Activated naive CD4-positive, alpha-beta T cell treated with anti-CD3 and anti-CD28 coated beads, Interleukin-2, amount 10 ng/mL, durations not matched to agents 7 days and 5 days (primary cell): ENCODE data around the gene SOD3.

Experiments used
- CTCF ChIA-PET: fragments of 350-600 bp; sonication (Branson Sonifier 250); formaldehyde crosslinking; loops from one replicate; lab custom pipeline; 2021; ENCODE audit warnings: antibody characterized with exemption; lab: Charles Lee
- DNase-seq: peaks from one replicate; pipeline ENCODE4 v3.0.0-alpha.2; 2020
- H3K27ac Mint-ChIP-seq: one replicate; pipeline ENCODE4 v1.8.0; 2021; ENCODE audit warnings: mild to moderate bottlenecking, moderate library complexity, mixed read lengths
- H3K27me3 Mint-ChIP-seq: one replicate; pipeline ENCODE4 v1.8.0; 2021; ENCODE audit warnings: mild to moderate bottlenecking, mixed read lengths
- H3K36me3 Mint-ChIP-seq: one replicate; pipeline ENCODE4 v1.8.0; 2021; ENCODE audit warnings: mixed read lengths
- H3K4me1 Mint-ChIP-seq: one replicate; pipeline ENCODE4 v1.8.0; 2021; ENCODE audit warnings: mixed read lengths
- H3K4me3 Mint-ChIP-seq: one replicate; pipeline ENCODE4 v1.8.0; 2021; ENCODE audit warnings: mild to moderate bottlenecking, moderate library complexity, mixed read lengths
- H3K9me3 Mint-ChIP-seq: one replicate; pipeline ENCODE4 v1.8.0; 2021; ENCODE audit warnings: mixed read lengths

SOD3 gene

GRCh38 chr4:24836661-24837242 is 41.4 kb downstream of the SOD3 start:
- CTCF ChIA-PET: interaction anchor here (1.0 kb wide), 1 partner anchor 10 kb away, joined by 3 read pairs; no protein-coding TSS in a partner anchor
- Mint-ChIP-seq H3K27ac (no peak overlapping the region), H3K27me3 (no peaks in the 10 kb centered on the region), H3K4me3 (no peak overlapping the region), H3K4me1 (no peaks in the 10 kb centered on the region), H3K36me3 (no peaks in the 10 kb centered on the region), H3K9me3 (no peaks in the 10 kb centered on the region)
- DNase-seq: no peak

GRCh38 chr4:24837336-24837735 is 42.0 kb downstream of the SOD3 start:
- Mint-ChIP-seq H3K9me3 (no peaks in the 10 kb centered on the region), H3K27ac (no peak overlapping the region)
- CTCF ChIA-PET: interaction anchor here (1.0 kb wide), 1 partner anchor 9 kb away, joined by 3 read pairs; no protein-coding TSS in a partner anchor

GRCh38 chr4:24837781-24838180 is 42.4 kb downstream of the SOD3 start:
- Mint-ChIP-seq H3K4me1 (no peaks in the 10 kb centered on the region), H3K4me3 (no peak overlapping the region), H3K9me3 (no peaks in the 10 kb centered on the region), H3K27ac (no peak overlapping the region), H3K36me3 (no peaks in the 10 kb centered on the region), H3K27me3 (no peaks in the 10 kb centered on the region)
- CTCF ChIA-PET: no interaction called here
- DNase-seq: no peak

More at GRCh38 chr4:24837336-24837735, 42.0 kb downstream of the SOD3 start:
- no peaks in the 10 kb centered on the region for H3K4me1 Mint-ChIP-seq
- H3K27me3 Mint-ChIP-seq: no peaks in the 10 kb centered on the region
- H3K4me3 Mint-ChIP-seq: no peak overlapping the region
- DNase-seq: no peak
- H3K36me3 Mint-ChIP-seq: no peaks in the 10 kb centered on the region

GRCh38 chr4:24840362-24840761 is 45.0 kb downstream of the SOD3 start:
- Mint-ChIP-seq H3K9me3 (no peaks in the 10 kb centered on the region), H3K27ac (no peak overlapping the region), H3K36me3 (no peaks in the 10 kb centered on the region), H3K4me3 (no peak overlapping the region), H3K27me3 (no peaks in the 10 kb centered on the region), H3K4me1 (no peaks in the 10 kb centered on the region)
- CTCF ChIA-PET: no interaction called here
- DNase-seq: no peak

- no peaks in the 10 kb centered on the region for H3K36me3 Mint-ChIP-seq
- no peaks in the 10 kb centered on the region for H3K9me3 Mint-ChIP-seq
- CTCF ChIA-PET: no interaction called here
- DNase-seq: no peak
- H3K4me1 Mint-ChIP-seq: no peaks in the 10 kb centered on the region
- no peak overlapping the region for H3K27ac Mint-ChIP-seq
- no peak overlapping the region for H3K4me3 Mint-ChIP-seq
- H3K27me3 Mint-ChIP-seq: no peaks in the 10 kb centered on the region
Measured at GRCh38 chr4:24840826-24841543, 45.6 kb downstream of the SOD3 start.

GRCh38 chr4:24842356-24842755 is 47.0 kb downstream of the SOD3 start:
- H3K9me3 Mint-ChIP-seq: no peaks in the 10 kb centered on the region
- H3K36me3 Mint-ChIP-seq: no peaks in the 10 kb centered on the region
- H3K27ac Mint-ChIP-seq: no peak overlapping the region
- no peaks in the 10 kb centered on the region for H3K27me3 Mint-ChIP-seq
- H3K4me3 Mint-ChIP-seq: no peak overlapping the region
- CTCF ChIA-PET: no interaction called here
- no peaks in the 10 kb centered on the region for H3K4me1 Mint-ChIP-seq
- DNase-seq: no peak

GRCh38 chr4:24843096-24843495 is 47.7 kb downstream of the SOD3 start:
- Mint-ChIP-seq H3K4me3 (no peak overlapping the region), H3K9me3 (no peaks in the 10 kb centered on the region), H3K36me3 (no peaks in the 10 kb centered on the region), H3K4me1 (no peaks in the 10 kb centered on the region), H3K27me3 (no peaks in the 10 kb centered on the region), H3K27ac (no peak overlapping the region)
- CTCF ChIA-PET: interaction anchor here (0.7 kb wide), 1 partner anchor 13 kb away, joined by 4 read pairs; no protein-coding TSS in a partner anchor
- DNase-seq: no peak

GRCh38 chr4:24845132-24845531 is 49.8 kb downstream of the SOD3 start:
- Mint-ChIP-seq H3K27ac (no peak overlapping the region), H3K4me1 (no peaks in the 10 kb centered on the region), H3K4me3 (no peak overlapping the region), H3K36me3 (no peaks in the 10 kb centered on the region), H3K9me3 (no peaks in the 10 kb centered on the region), H3K27me3 (no peaks in the 10 kb centered on the region)
- CTCF ChIA-PET: no interaction called here
- no peak for DNase-seq

- Mint-ChIP-seq H3K36me3 (no peaks in the 10 kb centered on the region), H3K27me3 (no peaks in the 10 kb centered on the region), H3K9me3 (no peaks in the 10 kb centered on the region), H3K4me1 (no peaks in the 10 kb centered on the region), H3K4me3 (no peak overlapping the region), H3K27ac (no peak overlapping the region)
- CTCF ChIA-PET: interaction anchor here (0.7 kb wide), 2 partner anchors 9 to 113 kb away, joined by 3 read pairs; no protein-coding TSS in a partner anchor
- no peak for DNase-seq
Measured at GRCh38 chr4:24845902-24846301, 50.5 kb downstream of the SOD3 start.

GRCh38 chr4:24846716-24847115 is 51.3 kb downstream of the SOD3 start:
- H3K36me3 Mint-ChIP-seq: no peaks in the 10 kb centered on the region
- H3K4me3 Mint-ChIP-seq: no peak overlapping the region

GRCh38 chr4:24849351-24849750 is 54.0 kb downstream of the SOD3 start:
- Mint-ChIP-seq H3K27ac (no peak overlapping the region), H3K9me3 (no peaks in the 10 kb centered on the region), H3K4me3 (no peak overlapping the region), H3K4me1 (no peaks in the 10 kb centered on the region), H3K27me3 (no peaks in the 10 kb centered on the region), H3K36me3 (no peaks in the 10 kb centered on the region)
- no peak for DNase-seq
- CTCF ChIA-PET: no interaction called here

More at GRCh38 chr4:24846716-24847115, 51.3 kb downstream of the SOD3 start:
- no peak for DNase-seq
- H3K27ac Mint-ChIP-seq: no peak overlapping the region
- no peaks in the 10 kb centered on the region for H3K9me3 Mint-ChIP-seq
- H3K4me1 Mint-ChIP-seq: no peaks in the 10 kb centered on the region
- CTCF ChIA-PET: interaction anchor here (0.7 kb wide), 1 partner anchor 10 kb away, joined by 3 read pairs; no protein-coding TSS in a partner anchor
- H3K27me3 Mint-ChIP-seq: no peaks in the 10 kb centered on the region

GRCh38 chr4:24849756-24850155 is 54.4 kb downstream of the SOD3 start:
- DNase-seq: no peak
- Mint-ChIP-seq H3K9me3 (no peaks in the 10 kb centered on the region), H3K27me3 (no peaks in the 10 kb centered on the region), H3K4me1 (no peaks in the 10 kb centered on the region), H3K4me3 (no peak overlapping the region), H3K27ac (no peak overlapping the region), H3K36me3 (no peaks in the 10 kb centered on the region)
- CTCF ChIA-PET: no interaction called here
